Aorta (tissue), 5 donors: ENCODE data around the gene AMER2. TPM values are rescaled to one million over a fixed set of nuclear protein-coding genes. Genes with fewer than 3 reads are reported as not detected.
A peak's percentile ranks its signal among the peaks of the same experiment; 100 is the strongest.

Experiments
- ATAC-seq: fragments of 200-7000 bp; cut with Tn5 transposase; one replicate; pipeline ENCODE4 v1.9.1; 2022; ENCODE audit warnings: moderate library complexity; ENCODE audit not compliant: low FRiP score
- DNase-seq, 2 donors: peaks; one replicate each; pipeline ENCODE4 v3.0.0-alpha.2; 2020
- H3K27ac ChIP-seq, 2 donors: one replicate each; pipeline ENCODE4 v1.5.1; 2013; ENCODE audit warnings: low read length in 2 of 2, mild to moderate bottlenecking in 2 of 2, moderate library complexity in 2 of 2, control low read depth in 1 of 2, inconsistent platforms in 1 of 2, low read depth in 1 of 2
- H3K27me3 ChIP-seq, 2 donors: one replicate each; pipeline ENCODE4 v1.6.1; 2013; ENCODE audit warnings: control low read depth in 1 of 2, low read length in 1 of 2, mild to moderate bottlenecking in 1 of 2, moderate library complexity in 1 of 2; ENCODE audit not compliant: insufficient read depth in 2 of 2, control insufficient read depth in 1 of 2
- H3K36me3 ChIP-seq, 2 donors: one replicate each; pipeline ENCODE4 v1.6.1; 2013; ENCODE audit warnings: control low read depth in 1 of 2, low read length in 1 of 2, mild to moderate bottlenecking in 1 of 2; ENCODE audit not compliant: insufficient read depth in 2 of 2, control insufficient read depth in 1 of 2
- H3K4me1 ChIP-seq, 2 donors: one replicate each; pipeline ENCODE4 v1.6.1; 2013; ENCODE audit warnings: low read length in 2 of 2, control low read depth in 1 of 2, mild to moderate bottlenecking in 1 of 2, moderate library complexity in 1 of 2; ENCODE audit not compliant: insufficient read depth in 2 of 2, control insufficient read depth in 1 of 2
- H3K4me3 ChIP-seq, 2 donors: one replicate each; pipeline ENCODE4 v1.5.1; 2013; ENCODE audit warnings: low read length in 2 of 2, control low read depth in 1 of 2, mild to moderate bottlenecking in 1 of 2
- H3K9me3 ChIP-seq: one replicate; pipeline ENCODE4 v1.6.1; 2013; ENCODE audit warnings: mild to moderate bottlenecking, low read length; ENCODE audit not compliant: control insufficient read depth
- WGBS, 2 donors: extraction: QIAGEN DNeasy Blood & Tissue Kit; methylation state at CpG; one replicate each; pipeline ENCODE4 v1.1.7; 2013; 5-methylcytosine and 5-hydroxymethylcytosine counted together
- intact Hi-C, 2 donors: fragments of 100-400 bp; cut with DNase I; formaldehyde crosslinking; loops; one replicate each; pipeline versions ENCODE4 v1.14.2 to v1.15.0; 2022
- polyA plus RNA-seq, 2 donors: library from polyadenylated mRNA; stranded (reverse); fragments of 200-250 nt; gene quantifications; one replicate each; pipeline ENCODE4 v1.2.3, GENCODE V29; 2013
- total RNA-seq, 2 donors: library from RNA; stranded (reverse); fragmentation: NEBNext Ultra II Directional; extraction: Animal tissue kit (Norgen Biotek cat#: 25700); gene quantifications; one replicate each; pipeline ENCODE4 v1.2.1, GENCODE V29; 2021
- donor health status: healthy with polysubstance abuse.
- donor health status: Bipolar disorder and iron deficiency.
- donor health status: DM: no; HTN: no; CAD: no.
- donor health status: DM: no; HTN: no; CAD: no.
- donor health status: DM: yes; HTN: yes; CAD: no.

Gene AMER2
- total and polyA plus RNA-seq, 4 donors = under 0.01 TPM; not detected in 3

DNA sequence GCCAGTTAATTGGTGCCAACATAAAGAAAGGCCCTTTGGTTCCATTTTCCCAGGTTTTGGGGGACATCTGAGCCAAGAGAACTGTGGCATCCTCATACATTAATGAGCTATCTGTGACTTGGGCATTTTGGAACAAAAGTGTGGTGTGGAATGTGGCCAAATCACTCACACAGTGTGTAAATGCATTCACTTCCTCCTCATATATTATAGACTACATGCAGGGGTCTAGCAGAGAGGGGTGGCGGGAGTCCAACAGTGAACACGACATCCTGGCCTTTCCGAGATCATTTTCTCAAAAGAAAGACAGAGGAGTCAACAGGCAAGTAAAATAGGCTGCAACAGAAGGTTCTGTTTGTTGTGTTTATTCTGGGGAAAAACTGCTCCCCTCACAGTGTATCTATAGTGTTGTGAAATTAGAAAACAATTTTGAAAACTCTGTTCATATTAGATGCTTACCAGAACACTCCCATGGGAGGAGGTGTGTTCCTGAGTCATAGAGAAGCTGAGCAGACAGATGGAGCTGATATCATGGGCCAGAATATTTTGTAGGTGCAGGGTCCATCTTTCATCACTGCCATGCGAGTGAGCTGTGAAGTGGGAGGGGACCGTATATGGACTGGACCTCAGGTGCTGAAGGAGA is 39.2 kb downstream of the AMER2 start:
- Histone ChIP-seq H3K36me3 (no peaks in the 10 kb centered on the region), H3K4me1 (no peaks in the 10 kb centered on the region), H3K27ac (no peak overlapping the region), H3K27me3 (no peaks in the 10 kb centered on the region), H3K4me3 (no peak overlapping the region), H3K9me3 (peaks cover 3% of the 10 kb centered on the region)
- no peak for ATAC-seq
- 54 to 56% methylated on average over 5 of the region's 5 CpGs for WGBS, 2 donors
- DNase-seq = no peak
- intact Hi-C loops = no loop called here

DNA sequence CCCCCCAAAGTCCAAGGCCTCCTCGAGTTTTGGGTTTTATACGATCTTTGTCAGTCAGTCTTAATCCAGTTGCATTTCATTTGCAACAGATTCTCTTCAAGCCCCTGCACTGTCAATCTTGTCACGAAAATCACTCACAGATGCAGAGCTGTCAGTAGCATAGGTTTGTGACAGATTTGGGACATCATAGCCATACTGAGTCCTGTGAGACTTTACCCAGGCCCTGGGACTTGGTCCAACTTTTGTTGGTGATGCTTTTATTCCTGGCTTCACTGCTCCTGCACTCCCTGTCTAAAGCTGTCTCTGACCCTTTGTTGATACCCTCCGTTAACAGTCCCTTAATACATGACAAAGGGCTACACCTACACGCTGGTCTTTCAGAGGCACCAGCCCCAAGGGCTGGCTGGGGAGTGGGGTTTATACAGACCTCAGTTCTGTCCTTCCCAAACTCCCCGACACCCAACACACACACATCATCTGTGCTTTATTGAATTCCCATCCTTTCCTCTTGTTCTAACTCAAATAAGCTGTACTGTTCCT is 40.1 kb downstream of the AMER2 start:
- peaks cover 3% of the 10 kb centered on the region for H3K9me3 ChIP-seq
- H3K4me1 ChIP-seq = no peaks in the 10 kb centered on the region
- H3K27ac ChIP-seq = no peak overlapping the region
- no peak for DNase-seq
- no peaks in the 10 kb centered on the region for H3K36me3 ChIP-seq
- 80 to 82% methylated on average over 6 of the region's 6 CpGs for WGBS, 2 donors
- intact Hi-C loops = no loop called here
- H3K4me3 ChIP-seq = no peak overlapping the region
- H3K27me3 ChIP-seq = no peaks in the 10 kb centered on the region
- no peak for ATAC-seq

DNA sequence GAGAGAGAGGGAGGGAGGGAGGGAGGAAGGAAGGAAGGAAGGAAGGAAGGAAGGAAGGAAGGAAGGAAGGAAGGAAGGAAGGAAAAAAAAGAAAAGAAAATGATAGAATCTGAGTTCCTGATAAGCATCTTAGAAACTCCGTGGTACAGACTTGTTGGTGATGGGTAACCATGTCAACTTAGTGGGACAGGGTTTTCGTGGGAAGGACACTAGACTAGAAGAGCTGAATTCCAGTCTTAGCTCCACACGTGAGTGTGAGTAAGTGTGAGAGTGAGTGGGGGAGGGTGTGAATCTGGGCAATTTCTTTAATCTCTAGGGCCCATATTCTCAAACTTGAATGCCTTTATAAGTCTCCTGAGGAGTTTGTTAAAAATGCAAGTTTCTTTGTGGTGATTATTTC is 41.1 kb downstream of the AMER2 start:
- H3K27me3 ChIP-seq = no peaks in the 10 kb centered on the region
- peaks cover 3% of the 10 kb centered on the region for H3K9me3 ChIP-seq
- WGBS, 2 donors = 47 to 59% methylated on average over 3 of the region's 3 CpGs
- intact Hi-C loops = no loop called here
- H3K4me3 ChIP-seq = no peak overlapping the region
- no peak for DNase-seq
- ATAC-seq = no peak
- H3K27ac ChIP-seq = no peak overlapping the region
- H3K4me1 ChIP-seq = no peaks in the 10 kb centered on the region
- no peaks in the 10 kb centered on the region for H3K36me3 ChIP-seq

DNA sequence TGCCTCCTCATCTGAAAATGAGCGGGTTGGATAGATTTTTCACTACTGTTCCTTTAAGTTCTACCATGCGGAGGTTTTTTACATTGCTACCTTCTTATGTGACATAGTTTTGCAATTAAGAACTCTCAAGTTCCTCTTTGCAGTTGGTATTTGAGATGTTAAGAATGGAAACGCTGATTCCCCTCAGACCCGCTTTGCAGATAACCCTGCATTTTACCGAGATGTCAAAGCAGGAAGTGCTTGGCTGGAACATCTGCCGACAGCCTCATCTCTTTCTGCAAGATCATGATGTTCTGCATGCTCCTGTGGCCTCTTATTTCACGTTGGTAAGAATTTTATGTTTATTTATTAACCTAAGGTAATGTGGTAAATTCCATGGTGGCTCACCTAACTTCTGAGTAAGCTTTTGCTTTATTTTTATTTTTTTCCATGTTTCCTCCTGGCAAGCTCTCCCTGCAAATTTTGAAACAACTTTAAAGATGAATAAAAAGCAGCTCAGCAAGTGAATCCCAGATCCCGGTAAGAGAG is 53.6 kb downstream of the AMER2 start:
- no peaks in the 10 kb centered on the region for H3K36me3 ChIP-seq
- H3K9me3 ChIP-seq = peaks cover 1% of the 10 kb centered on the region
- WGBS, 2 donors = 71% methylated on average over 8 of the region's 8 CpGs
- no peaks in the 10 kb centered on the region for H3K4me1 ChIP-seq
- intact Hi-C loops = loop anchor here in 1 of 2 donors (10.0 kb wide), 1 partner anchor 114 kb away; no protein-coding TSS in a partner anchor
- no peak for DNase-seq
- no peak overlapping the region for H3K4me3 ChIP-seq
- ATAC-seq = no peak
- H3K27ac ChIP-seq = no peak overlapping the region
- no peaks in the 10 kb centered on the region for H3K27me3 ChIP-seq

DNA sequence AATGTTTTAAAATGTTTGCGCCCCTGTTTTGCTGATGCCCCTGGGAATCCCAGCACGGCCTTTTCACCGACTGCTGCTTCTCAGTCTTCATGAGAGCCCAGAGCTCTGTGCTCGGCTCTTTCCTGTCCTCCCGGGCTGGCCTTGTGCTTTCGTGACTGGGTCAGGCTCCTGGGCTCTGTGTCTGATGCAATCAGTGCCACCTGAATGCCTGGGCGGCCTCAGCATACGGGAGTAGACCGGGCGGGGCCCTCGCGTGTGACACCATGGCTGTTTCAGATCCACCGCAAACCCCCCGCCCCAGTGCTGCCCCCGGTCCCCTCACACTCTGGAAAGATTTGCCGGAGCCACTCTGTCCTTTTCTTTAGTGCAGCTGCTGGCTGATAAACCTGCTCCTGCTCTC is 54.8 kb downstream of the AMER2 start:
- H3K4me3 ChIP-seq = no peak overlapping the region

DNA sequence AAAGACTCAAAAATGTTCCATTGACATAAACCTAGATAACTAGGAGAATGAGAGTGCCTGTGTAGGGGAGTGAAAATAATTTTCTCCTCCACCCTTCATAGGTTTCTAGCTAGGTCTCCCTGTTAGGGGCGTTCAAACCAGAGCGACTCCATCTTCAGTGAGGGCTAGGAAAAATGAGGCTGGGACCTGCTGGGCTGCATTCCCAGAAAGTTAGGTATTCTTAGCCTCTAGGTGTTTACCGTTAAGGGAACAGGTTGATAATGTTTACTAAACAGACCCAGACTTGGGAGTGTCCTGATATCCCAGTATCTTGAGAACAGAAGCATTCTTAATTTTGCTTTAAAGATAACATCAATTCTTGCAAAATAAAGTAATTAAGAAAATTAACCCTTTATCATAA is 56.0 kb downstream of the AMER2 start:
- WGBS, 2 donors = 68 to 74% methylated on average over 3 of the region's 3 CpGs

More for the DNA sequence above, 54.8 kb downstream of the AMER2 start:
- Histone ChIP-seq H3K36me3 (no peaks in the 10 kb centered on the region), H3K27me3 (no peaks in the 10 kb centered on the region), H3K4me1 (no peaks in the 10 kb centered on the region), H3K27ac (no peak overlapping the region), H3K9me3 (peaks cover 1% of the 10 kb centered on the region)
- DNase-seq = no peak
- intact Hi-C loops = loop anchor here in 1 of 2 donors (10.0 kb wide), 1 partner anchor 113 kb away; no protein-coding TSS in a partner anchor
- no peak for ATAC-seq
- WGBS, 2 donors = 92 to 93% methylated on average over 16 of the region's 16 CpGs

DNA sequence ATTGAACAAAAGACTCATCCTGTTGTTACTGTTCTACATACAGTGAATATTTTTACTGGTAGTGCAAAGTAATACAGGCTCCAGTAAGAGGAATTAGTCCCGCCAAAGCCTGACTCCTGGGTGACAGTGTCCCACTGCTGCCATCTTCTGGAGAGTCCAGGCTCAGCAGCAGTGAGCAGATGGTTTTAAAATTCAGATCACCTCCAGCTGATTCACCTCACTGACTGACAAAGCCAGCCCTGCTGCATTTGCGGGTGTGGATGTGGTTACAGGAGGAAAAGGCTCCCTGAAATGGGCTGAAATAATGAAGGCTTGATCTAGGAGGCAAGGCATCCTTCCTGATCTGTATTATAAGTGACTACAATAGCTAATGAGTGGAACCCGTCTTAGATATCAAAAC is 57.9 kb downstream of the AMER2 start:
- Histone ChIP-seq H3K4me1 (no peaks in the 10 kb centered on the region), H3K4me3 (no peak overlapping the region), H3K36me3 (no peaks in the 10 kb centered on the region), H3K9me3 (no peaks in the 10 kb centered on the region), H3K27ac (no peak overlapping the region), H3K27me3 (no peaks in the 10 kb centered on the region)
- intact Hi-C loops = loop anchor here in 1 of 2 donors (10.0 kb wide), 1 partner anchor 109 kb away; no protein-coding TSS in a partner anchor
- DNase-seq (peak in 1 of 2 donors; percentile 55), ATAC-seq (peak; percentile 78)
- 30 to 31% methylated on average over 3 of the region's 3 CpGs for WGBS, 2 donors

More for the DNA sequence above, 56.0 kb downstream of the AMER2 start:
- intact Hi-C loops = loop anchor here in 1 of 2 donors (10.0 kb wide), 1 partner anchor 111 kb away; no protein-coding TSS in a partner anchor
- Histone ChIP-seq H3K4me3 (no peak overlapping the region), H3K27me3 (no peaks in the 10 kb centered on the region), H3K4me1 (no peaks in the 10 kb centered on the region), H3K27ac (no peak overlapping the region), H3K9me3 (no peaks in the 10 kb centered on the region), H3K36me3 (no peaks in the 10 kb centered on the region)
- DNase-seq (no peak), ATAC-seq (no peak)

DNA sequence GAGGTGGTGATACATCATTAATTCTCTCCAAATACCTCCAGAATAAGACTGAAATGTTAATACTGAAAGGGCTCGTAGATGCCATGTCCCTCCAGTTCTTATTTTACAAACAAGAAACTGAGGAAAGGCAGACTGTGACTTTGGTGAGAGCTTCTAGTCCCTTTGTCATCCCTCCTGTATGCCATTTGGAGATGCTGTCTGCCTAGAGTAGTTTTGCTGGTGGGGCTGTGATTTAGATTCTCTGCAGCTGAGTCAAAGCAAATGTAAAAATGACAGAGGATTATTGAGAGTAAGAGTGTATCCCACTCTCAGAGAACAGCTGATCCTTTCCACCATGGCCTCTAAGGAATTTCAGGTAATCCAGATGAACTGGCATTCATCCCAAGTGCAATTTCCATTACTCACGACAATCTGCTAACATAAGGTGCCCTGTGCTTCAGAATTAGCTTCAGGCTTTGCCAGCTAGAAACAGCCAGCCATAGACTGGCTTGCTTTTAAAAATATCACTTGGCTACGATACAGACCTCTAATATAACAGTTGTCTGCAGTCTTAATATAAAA is 59.3 kb downstream of the AMER2 start:
- Histone ChIP-seq H3K4me1 (no peaks in the 10 kb centered on the region), H3K36me3 (no peaks in the 10 kb centered on the region), H3K27me3 (no peaks in the 10 kb centered on the region), H3K4me3 (no peak overlapping the region), H3K27ac (no peak overlapping the region), H3K9me3 (no peaks in the 10 kb centered on the region)
- no peak for ATAC-seq
- intact Hi-C loops = loop anchor here in 1 of 2 donors (10.0 kb wide), 1 partner anchor 108 kb away; no protein-coding TSS in a partner anchor
- no peak for DNase-seq
- WGBS, 2 donors = 31 to 36% methylated on average over 3 of the region's 3 CpGs
